Measurements from ENCODE around the gene ZSCAN10. TPM values are rescaled to one million over a fixed set of nuclear protein-coding genes. Genes with fewer than 3 reads are reported as not detected.

Gene ZSCAN10
- total RNA-seq, 1 donor from 2014 or later, result not detected

DNA sequence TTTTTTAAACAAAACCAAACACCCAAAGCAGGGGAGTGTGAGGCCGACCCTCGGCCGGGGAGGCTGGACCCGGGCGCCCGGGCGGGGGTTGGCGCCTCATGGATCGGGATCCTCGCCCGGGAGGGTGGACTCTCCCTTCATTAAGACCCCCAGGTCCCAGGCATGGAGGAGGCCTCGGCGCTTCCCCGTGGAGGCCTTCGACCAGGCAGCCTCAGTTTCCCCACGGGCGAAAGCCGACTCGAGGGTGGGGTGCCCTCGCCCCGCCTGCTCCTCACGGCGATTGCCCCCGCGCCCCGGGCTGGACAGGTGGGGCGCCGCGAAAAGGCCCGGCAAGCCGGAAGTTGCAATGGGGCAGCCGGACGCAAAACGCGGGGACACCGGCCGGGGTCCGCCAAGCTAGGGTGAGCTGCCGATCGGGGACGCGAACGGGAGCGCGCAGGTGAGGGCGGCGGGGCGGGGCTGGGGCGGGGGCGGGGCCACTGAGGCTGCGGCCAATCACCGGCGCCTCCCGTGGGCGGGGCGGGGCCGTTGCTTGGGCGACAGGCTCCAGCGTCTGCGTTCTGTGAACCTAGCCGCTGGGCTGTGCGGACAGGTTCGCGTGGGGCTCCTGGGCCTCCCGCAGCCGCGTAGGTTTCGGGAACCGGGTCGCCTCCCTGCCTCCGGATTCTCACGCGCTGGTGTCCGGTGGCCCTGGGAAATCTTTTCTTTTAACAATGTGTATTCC lies 7.3 kb upstream of the ZSCAN10 start:
- no peaks in the 10 kb centered on the region for H3K27me3 ChIP-seq (ENCODE audit: control insufficient read depth, insufficient read depth, low read length)
- H3K36me3 ChIP-seq (ENCODE audit: control insufficient read depth, insufficient read depth, low read length), result no peaks in the 10 kb centered on the region
- TF ChIP-seq CTCF (IDR thresholded peaks at IDR 0.05; ENCODE audit: insufficient read depth, low read length, severe bottlenecking), result no peak
- peak; percentile 55 for DNase-seq (ENCODE audit: low read depth)
- FAIRE-seq, result no peak
- peak overlapping the region; percentile 83 for H3K4me3 ChIP-seq (ENCODE audit: low read depth, low read length)

- Histone ChIP-seq H3K27me3 (ENCODE audit: control insufficient read depth, insufficient read depth, low read length) (no peaks in the 10 kb centered on the region), H3K4me3 (ENCODE audit: low read depth, low read length) (no peak overlapping the region), H3K36me3 (ENCODE audit: control insufficient read depth, insufficient read depth, low read length) (no peaks in the 10 kb centered on the region)
- FAIRE-seq (no peak), DNase-seq (ENCODE audit: low read depth) (no peak)
- no peak for TF ChIP-seq CTCF (IDR thresholded peaks at IDR 0.05; ENCODE audit: insufficient read depth, low read length, severe bottlenecking)
Observed at GRCh38 chr16:3101841-3102470, 2.9 kb upstream of the ZSCAN10 start.

- DNase-seq (ENCODE audit: low read depth) (no peak), FAIRE-seq (no peak)
- no peak overlapping the region for H3K4me3 ChIP-seq (ENCODE audit: low read depth, low read length)
- no peaks in the 10 kb centered on the region for H3K36me3 ChIP-seq (ENCODE audit: control insufficient read depth, insufficient read depth, low read length)
- no peaks in the 10 kb centered on the region for H3K27me3 ChIP-seq (ENCODE audit: control insufficient read depth, insufficient read depth, low read length)
- peak; percentile 63 for TF ChIP-seq CTCF (IDR thresholded peaks at IDR 0.05; ENCODE audit: insufficient read depth, low read length, severe bottlenecking)
Observed at GRCh38 chr16:3101018-3101840, 2.1 kb upstream of the ZSCAN10 start.

- Histone ChIP-seq H3K27me3 (ENCODE audit: control insufficient read depth, insufficient read depth, low read length) (no peaks in the 10 kb centered on the region), H3K36me3 (ENCODE audit: control insufficient read depth, insufficient read depth, low read length) (no peaks in the 10 kb centered on the region), H3K4me3 (ENCODE audit: low read depth, low read length) (peak overlapping the region; percentile 7)
- DNase-seq (ENCODE audit: low read depth) (peak; percentile 80), FAIRE-seq (no peak)
- TF ChIP-seq CTCF (IDR thresholded peaks at IDR 0.05; ENCODE audit: insufficient read depth, low read length, severe bottlenecking), result no peak
Observed at GRCh38 chr16:3099732-3100499, 822 bp upstream of the ZSCAN10 start.

DNA sequence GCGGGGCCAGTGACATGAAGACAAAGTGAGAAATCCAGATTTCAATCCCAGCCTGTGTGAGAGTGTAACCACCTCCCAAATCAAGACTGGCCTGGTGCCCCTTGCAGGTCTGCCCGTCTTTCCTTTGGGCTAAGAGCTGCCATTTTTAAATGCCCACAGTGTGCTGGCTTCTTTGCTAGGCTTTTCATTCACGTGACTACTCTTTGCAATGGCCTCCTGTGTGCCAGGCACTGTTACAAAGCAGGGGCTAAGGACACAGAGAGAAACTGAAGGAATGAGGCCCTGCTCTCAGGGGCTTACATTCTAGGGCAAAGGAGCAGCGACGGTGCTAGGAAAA lies 269 bp upstream of the ZSCAN10 start:
- Histone ChIP-seq H3K27me3 (ENCODE audit: control insufficient read depth, insufficient read depth, low read length) (no peaks in the 10 kb centered on the region), H3K4me3 (ENCODE audit: low read depth, low read length) (no peak overlapping the region), H3K36me3 (ENCODE audit: control insufficient read depth, insufficient read depth, low read length) (no peaks in the 10 kb centered on the region)
- DNase-seq (ENCODE audit: low read depth) (no peak), FAIRE-seq (no peak)
- no peak for TF ChIP-seq CTCF (IDR thresholded peaks at IDR 0.05; ENCODE audit: insufficient read depth, low read length, severe bottlenecking)

Data from bronchial epithelial cell (primary cell).